Karpas-422 (cell line): Measurements from ENCODE around the gene SLC5A2. TPM values are rescaled to one million over a fixed set of nuclear protein-coding genes. Genes with fewer than 3 reads are reported as not detected.

Experiments
- DNase-seq: peaks from one replicate; pipeline ENCODE4 v3.0.0-alpha.2; 2015
- H2AFZ ChIP-seq: fragments of 200-600 bp; sonication (generic); 2 replicates; pipeline ENCODE4 v1.6.1; 2014; ENCODE audit warnings: antibody characterized with exemption, low read length, mixed read lengths
- H3K27ac ChIP-seq: fragments of 200-600 bp; sonication (generic); 2 replicates; pipeline ENCODE4 v1.5.1; 2014; ENCODE audit warnings: mild to moderate bottlenecking, low read length, moderate library complexity
- H3K27me3 ChIP-seq: fragments of 200-600 bp; sonication (generic); 2 replicates; pipeline ENCODE4 v1.6.1; 2014; ENCODE audit warnings: low read length, mixed read lengths
- H3K36me3 ChIP-seq: fragments of 200-600 bp; sonication (generic); 2 replicates; pipeline ENCODE4 v1.6.1; 2014; ENCODE audit warnings: low read length, mixed read lengths; ENCODE audit not compliant: insufficient read depth
- H3K4me1 ChIP-seq: fragments of 200-600 bp; sonication (generic); 2 replicates; pipeline ENCODE4 v1.6.1; 2014; ENCODE audit warnings: mild to moderate bottlenecking, low read length, mixed read lengths
- H3K4me2 ChIP-seq: fragments of 200-600 bp; sonication (generic); 2 replicates; pipeline ENCODE4 v1.6.1; 2014; ENCODE audit warnings: low read length, low read depth, mild to moderate bottlenecking; ENCODE audit not compliant: poor library complexity, severe bottlenecking
- H3K4me3 ChIP-seq: fragments of 200-600 bp; sonication (generic); 2 replicates; pipeline ENCODE4 v1.5.1; 2014; ENCODE audit warnings: mild to moderate bottlenecking, antibody characterized with exemption, low read length, mixed read lengths
- H3K79me2 ChIP-seq: fragments of 200-600 bp; sonication (generic); 2 replicates; pipeline ENCODE4 v1.6.1; 2014; ENCODE audit warnings: mild to moderate bottlenecking, low read length, mixed read lengths
- H3K9ac ChIP-seq: fragments of 200-600 bp; sonication (generic); 2 replicates; pipeline ENCODE4 v1.6.0; 2014; ENCODE audit warnings: low read length
- H3K9me2 ChIP-seq: fragments of 200-600 bp; sonication (generic), shearing (Covaris generic); replicated peaks from 2 replicates; pipeline ENCODE4 v1.6.0; 2014; ENCODE audit warnings: mild to moderate bottlenecking, low read length, moderate library complexity; ENCODE audit not compliant: insufficient read depth
- H3K9me3 ChIP-seq: fragments of 300-700, 200-600 bp; sonication (generic); 2 replicates; pipeline ENCODE4 v1.6.1; 2014; ENCODE audit warnings: low read length, mixed read lengths
- H4K20me1 ChIP-seq: fragments of 200-600 bp; sonication (generic); 2 replicates; pipeline ENCODE4 v1.6.1; 2014; ENCODE audit warnings: mild to moderate bottlenecking, antibody characterized with exemption, low read length, low read depth; ENCODE audit not compliant: insufficient read depth
- total RNA-seq: library from RNA; depleted of rRNA; stranded (reverse); fragments of >200 nt; shearing (Covaris generic); gene quantifications from 2 replicates; pipeline ENCODE4 v1.2.3, GENCODE V29; 2014; ENCODE audit warnings: low replicate concordance

SLC5A2 gene
- total RNA-seq, 1 experiment from 2014 or later, result not detected

DNA sequence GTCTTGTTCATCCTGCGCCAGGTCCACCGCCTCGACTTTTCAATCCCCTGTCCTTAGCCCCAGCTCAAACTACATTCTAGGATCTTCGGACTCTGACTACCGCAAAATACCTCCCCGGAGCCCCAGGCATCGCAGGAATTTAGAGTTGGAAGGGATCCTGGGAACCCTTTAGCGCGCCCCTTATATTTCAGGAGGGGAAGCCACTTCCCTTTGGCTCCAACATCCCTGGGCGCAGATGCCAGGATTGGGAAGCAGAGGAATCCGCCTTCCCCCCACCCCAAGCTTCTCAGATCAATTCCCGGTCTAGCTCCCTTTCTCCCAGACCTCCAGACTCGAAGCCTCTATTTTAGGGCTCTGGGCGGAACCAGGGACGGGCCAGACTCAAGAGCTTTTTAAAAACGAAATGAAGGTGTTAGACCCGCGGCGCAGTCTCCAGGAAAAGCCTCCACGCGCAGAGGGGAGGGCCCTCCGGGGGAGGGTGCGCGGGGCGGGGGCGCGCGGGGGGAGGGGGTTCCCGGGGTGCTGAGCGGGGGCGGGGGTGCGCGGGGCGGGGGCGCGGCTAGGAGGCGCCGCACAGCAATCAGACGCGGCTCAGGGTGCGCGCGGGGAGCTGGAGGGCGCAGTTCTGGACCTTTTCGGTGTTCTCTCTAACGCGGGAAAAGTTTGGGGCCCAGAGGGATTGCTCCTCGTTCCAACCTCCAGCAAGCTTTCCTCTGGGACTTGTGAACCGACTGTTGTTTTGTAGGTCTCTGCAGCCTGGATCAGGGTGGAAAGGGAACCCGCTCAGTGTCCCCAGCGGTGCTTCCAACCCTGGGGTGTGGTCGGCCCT is 46.4 kb downstream of the SLC5A2 start:
- no peaks in the 10 kb centered on the region for H3K36me3 ChIP-seq
- H3K9ac ChIP-seq, result no peak overlapping the region
- H3K79me2 ChIP-seq, result no peaks in the 10 kb centered on the region
- no peaks in the 10 kb centered on the region for H4K20me1 ChIP-seq
- no peaks in the 10 kb centered on the region for H3K4me1 ChIP-seq
- no peak overlapping the region for H2AFZ ChIP-seq
- no peak for DNase-seq
- no peaks in the 10 kb centered on the region for H3K9me3 ChIP-seq
- no peaks in the 10 kb centered on the region for H3K27me3 ChIP-seq
- no peak overlapping the region for H3K27ac ChIP-seq
- H3K4me3 ChIP-seq, result no peak overlapping the region
- H3K4me2 ChIP-seq, result no peak overlapping the region
- H3K9me2 ChIP-seq, result no peaks in the 10 kb centered on the region

DNA sequence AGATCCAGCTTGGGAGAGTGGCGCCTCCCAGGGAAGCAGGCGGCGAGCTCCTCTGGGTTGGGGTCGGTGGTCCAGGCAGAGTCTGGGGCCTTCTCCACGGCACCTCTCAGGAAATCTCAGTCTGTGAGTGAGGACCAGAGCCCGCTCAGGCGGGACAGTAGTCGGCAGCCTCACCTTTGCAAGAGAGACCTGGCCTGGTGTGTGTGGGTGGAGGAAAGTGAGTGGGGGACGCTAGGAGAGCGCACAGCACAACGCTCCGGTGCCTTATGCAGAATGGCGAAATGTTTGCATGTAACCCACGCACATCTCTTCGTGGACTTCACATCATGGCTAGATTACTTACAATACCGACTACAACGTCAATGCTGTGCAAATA is 47.0 kb downstream of the SLC5A2 start:
- H3K4me3 ChIP-seq, result no peak overlapping the region
- no peaks in the 10 kb centered on the region for H3K27me3 ChIP-seq
- no peaks in the 10 kb centered on the region for H3K4me1 ChIP-seq
- H3K27ac ChIP-seq, result no peak overlapping the region
- DNase-seq, result no peak
- no peaks in the 10 kb centered on the region for H4K20me1 ChIP-seq
- no peaks in the 10 kb centered on the region for H3K36me3 ChIP-seq
- H3K9ac ChIP-seq, result no peak overlapping the region
- H3K9me3 ChIP-seq, result no peaks in the 10 kb centered on the region
- no peak overlapping the region for H2AFZ ChIP-seq
- H3K79me2 ChIP-seq, result no peaks in the 10 kb centered on the region
- no peaks in the 10 kb centered on the region for H3K9me2 ChIP-seq
- H3K4me2 ChIP-seq, result no peak overlapping the region

DNA sequence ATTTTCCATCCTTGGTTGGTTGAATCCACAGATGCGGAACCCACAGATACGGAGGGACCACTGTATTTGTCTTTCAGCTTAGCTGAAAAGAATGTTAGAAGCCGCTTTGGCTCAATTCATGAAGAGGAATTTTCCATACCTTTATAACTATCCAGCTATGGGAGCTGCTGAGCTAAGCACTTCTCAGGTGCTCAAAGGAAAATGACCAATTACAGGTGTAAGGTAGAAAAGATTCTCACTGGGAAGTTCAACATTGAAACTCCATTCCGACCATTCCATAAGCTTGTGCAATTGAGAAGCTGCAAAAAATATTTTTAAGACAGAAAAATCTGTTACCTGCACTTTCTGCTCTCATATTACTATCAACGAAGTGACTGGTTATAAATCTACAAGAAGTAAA is 47.5 kb downstream of the SLC5A2 start:
- no peak overlapping the region for H3K4me3 ChIP-seq
- H3K9ac ChIP-seq, result no peak overlapping the region
- no peaks in the 10 kb centered on the region for H4K20me1 ChIP-seq
- H3K9me3 ChIP-seq, result no peaks in the 10 kb centered on the region
- H3K4me2 ChIP-seq, result no peak overlapping the region
- H2AFZ ChIP-seq, result no peak overlapping the region
- no peaks in the 10 kb centered on the region for H3K79me2 ChIP-seq
- no peaks in the 10 kb centered on the region for H3K9me2 ChIP-seq
- no peaks in the 10 kb centered on the region for H3K36me3 ChIP-seq
- no peak for DNase-seq
- no peaks in the 10 kb centered on the region for H3K4me1 ChIP-seq
- no peak overlapping the region for H3K27ac ChIP-seq
- no peaks in the 10 kb centered on the region for H3K27me3 ChIP-seq

DNA sequence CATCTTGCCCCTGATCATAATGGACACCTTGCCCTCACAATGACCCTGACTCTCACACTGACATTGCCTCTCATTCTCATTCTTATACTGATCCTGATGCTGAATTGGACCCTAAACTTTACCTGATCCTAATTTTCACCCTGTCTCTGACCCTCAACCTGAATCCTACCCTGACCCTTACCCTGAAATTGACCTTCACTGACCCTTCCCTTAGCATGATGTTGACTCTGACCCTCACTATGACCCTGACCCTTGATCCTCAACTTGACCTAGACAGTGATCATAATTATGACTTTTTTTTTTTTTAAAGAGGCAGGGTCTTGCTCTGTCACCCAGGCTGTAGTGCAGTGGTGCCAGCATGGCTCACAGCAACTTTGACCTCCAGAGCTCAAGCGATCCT is 48.2 kb downstream of the SLC5A2 start:
- H3K4me1 ChIP-seq, result no peaks in the 10 kb centered on the region
- no peak for DNase-seq
- H3K27ac ChIP-seq, result no peak overlapping the region
- no peaks in the 10 kb centered on the region for H3K9me2 ChIP-seq
- no peaks in the 10 kb centered on the region for H3K36me3 ChIP-seq
- H3K9me3 ChIP-seq, result no peaks in the 10 kb centered on the region
- H4K20me1 ChIP-seq, result no peaks in the 10 kb centered on the region
- no peaks in the 10 kb centered on the region for H3K27me3 ChIP-seq
- no peak overlapping the region for H2AFZ ChIP-seq
- no peak overlapping the region for H3K4me2 ChIP-seq
- H3K79me2 ChIP-seq, result no peaks in the 10 kb centered on the region
- H3K4me3 ChIP-seq, result no peak overlapping the region
- H3K9ac ChIP-seq, result no peak overlapping the region

DNA sequence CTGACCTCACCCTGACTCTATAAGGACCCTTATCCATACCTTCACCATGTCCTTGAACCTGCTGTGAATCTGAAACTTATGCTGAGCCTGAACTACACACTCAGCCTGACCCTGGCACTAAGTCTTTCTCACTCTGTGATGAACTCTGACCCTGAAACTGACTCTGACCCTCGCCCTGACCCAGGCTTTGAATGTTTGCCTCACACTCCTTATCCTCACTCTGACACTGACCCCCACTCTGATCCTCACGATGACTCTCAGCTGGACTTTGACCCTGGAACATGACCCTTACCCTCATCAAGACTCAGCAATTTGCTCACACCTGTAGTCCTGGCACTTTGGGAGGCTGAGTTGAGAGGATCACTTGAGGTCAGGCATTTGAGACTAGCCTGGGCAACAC is 49.2 kb downstream of the SLC5A2 start:
- DNase-seq, result no peak
- Histone ChIP-seq H4K20me1 (no peaks in the 10 kb centered on the region), H3K27ac (no peak overlapping the region), H3K4me3 (no peak overlapping the region), H3K79me2 (no peaks in the 10 kb centered on the region), H3K36me3 (no peaks in the 10 kb centered on the region), H3K9ac (no peak overlapping the region), H3K4me1 (no peaks in the 10 kb centered on the region), H3K9me3 (no peaks in the 10 kb centered on the region), H3K27me3 (no peaks in the 10 kb centered on the region), H3K9me2 (no peaks in the 10 kb centered on the region), H2AFZ (no peak overlapping the region), H3K4me2 (no peak overlapping the region)

DNA sequence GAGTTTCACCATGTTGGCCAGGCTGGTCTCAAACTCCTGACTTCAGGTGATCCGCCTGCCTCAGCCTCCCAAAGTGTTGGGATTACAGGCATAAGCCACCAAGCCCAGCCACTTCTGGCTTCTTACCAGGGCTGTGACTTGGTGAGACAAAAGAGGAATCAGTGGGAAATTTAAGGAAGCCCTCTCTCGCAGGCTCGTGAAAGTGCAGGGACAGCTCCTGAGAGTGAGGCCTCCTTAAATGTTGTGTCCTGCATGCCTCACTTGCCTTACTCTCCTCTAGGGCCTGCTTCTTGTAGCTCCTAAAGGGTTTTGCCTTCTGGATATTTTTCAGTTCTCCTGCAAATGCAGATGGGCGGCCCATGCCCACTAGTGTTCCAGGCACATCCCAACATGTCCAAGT is 50.0 kb downstream of the SLC5A2 start:
- H3K27me3 ChIP-seq, result no peaks in the 10 kb centered on the region
- H3K4me2 ChIP-seq, result no peak overlapping the region

DNA sequence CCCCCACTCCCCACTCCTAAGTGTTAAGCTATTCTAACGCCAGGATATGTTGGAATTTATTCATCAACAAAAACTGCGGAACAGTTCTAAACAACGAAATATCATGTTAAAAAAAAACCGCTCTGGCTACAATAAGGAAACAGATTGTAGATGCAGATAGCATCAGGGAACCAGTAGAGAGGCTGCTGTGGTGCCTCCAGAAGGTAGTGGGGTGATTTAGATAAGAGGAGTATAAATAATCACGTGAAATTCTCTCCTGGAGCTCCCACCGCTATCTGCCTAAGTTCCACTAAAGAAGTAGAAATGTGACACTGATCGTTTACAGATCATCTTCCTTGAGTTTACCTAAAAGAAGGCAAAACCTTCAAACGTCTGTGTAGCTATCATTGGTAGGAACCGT is 52.8 kb downstream of the SLC5A2 start:
- Histone ChIP-seq H3K27ac (no peak overlapping the region), H3K4me3 (no peak overlapping the region), H3K9ac (no peak overlapping the region), H3K9me3 (no peaks in the 10 kb centered on the region), H3K9me2 (no peaks in the 10 kb centered on the region), H4K20me1 (no peaks in the 10 kb centered on the region), H2AFZ (no peak overlapping the region), H3K4me2 (no peak overlapping the region), H3K27me3 (no peaks in the 10 kb centered on the region), H3K4me1 (no peaks in the 10 kb centered on the region), H3K79me2 (no peaks in the 10 kb centered on the region), H3K36me3 (no peaks in the 10 kb centered on the region)
- no peak for DNase-seq

More for the DNA sequence above, 50.0 kb downstream of the SLC5A2 start:
- no peak overlapping the region for H3K4me3 ChIP-seq
- H3K27ac ChIP-seq, result no peak overlapping the region
- no peak overlapping the region for H3K9ac ChIP-seq
- no peak overlapping the region for H2AFZ ChIP-seq
- no peaks in the 10 kb centered on the region for H3K4me1 ChIP-seq
- no peaks in the 10 kb centered on the region for H3K9me2 ChIP-seq
- H3K36me3 ChIP-seq, result no peaks in the 10 kb centered on the region
- no peaks in the 10 kb centered on the region for H3K79me2 ChIP-seq
- no peak for DNase-seq
- no peaks in the 10 kb centered on the region for H4K20me1 ChIP-seq
- no peaks in the 10 kb centered on the region for H3K9me3 ChIP-seq

DNA sequence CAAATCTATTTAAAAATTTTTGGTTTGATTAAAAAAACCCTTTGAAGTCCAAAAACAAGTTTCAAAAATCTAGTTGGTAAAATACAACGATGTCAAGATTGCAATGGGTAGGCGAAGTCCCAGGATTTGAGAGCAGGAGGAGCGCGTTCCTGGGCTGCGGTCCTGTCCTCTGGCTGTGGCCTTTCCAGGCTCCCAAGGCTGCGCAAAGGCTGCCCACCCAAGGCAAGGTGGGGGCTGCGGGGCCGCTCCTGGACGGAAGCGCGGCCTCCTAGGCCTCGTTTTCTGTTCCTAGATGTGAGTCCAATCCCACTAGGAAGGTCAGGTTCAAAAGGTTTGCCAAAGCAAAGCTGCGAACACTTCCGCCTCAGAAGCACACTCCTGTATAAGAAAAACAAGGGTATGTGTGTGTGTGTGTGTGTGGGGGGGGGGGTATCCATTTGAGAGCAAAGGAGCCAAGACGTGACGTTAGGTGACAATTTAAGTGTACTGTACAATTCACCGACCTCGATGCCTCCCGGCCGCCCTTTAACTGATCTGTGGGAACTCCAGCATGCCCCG is 54.0 kb downstream of the SLC5A2 start:
- H3K4me2 ChIP-seq, result no peak overlapping the region
- no peak for DNase-seq

More for the DNA sequence above, 54.0 kb downstream of the SLC5A2 start:
- Histone ChIP-seq H3K36me3 (no peaks in the 10 kb centered on the region), H3K79me2 (no peaks in the 10 kb centered on the region), H4K20me1 (no peaks in the 10 kb centered on the region), H3K9ac (no peak overlapping the region), H3K9me2 (no peaks in the 10 kb centered on the region), H3K4me1 (no peaks in the 10 kb centered on the region), H3K27ac (no peak overlapping the region), H2AFZ (no peak overlapping the region), H3K27me3 (no peaks in the 10 kb centered on the region), H3K4me3 (no peak overlapping the region), H3K9me3 (no peaks in the 10 kb centered on the region)
